ENCODE results near the gene MYH6. TPM values are rescaled to one million over a fixed set of nuclear protein-coding genes. Genes with fewer than 3 reads are reported as not detected.
"Not testable (repeated sequence)": the region's sequence is repeated elsewhere in the genome, so short reads cannot be mapped to it uniquely, and the experiment has no call there.

Gene MYH6
- polyA plus RNA-seq, 4 donors: 0.16 to 0.27 (median 0.17) TPM

GRCh38 chr14:23415821-23416778, 8.0 kb upstream of the MYH6 start:
- DNase-seq (ENCODE audit: low read depth in 4 of 4, low spot score in 3 of 4): no peak

- no peak for DNase-seq (ENCODE audit: low read depth in 4 of 4, low spot score in 3 of 4)
Observed at GRCh38 chr14:23414906-23415820, 7.1 kb upstream of the MYH6 start.

- DNase-seq (ENCODE audit: low read depth in 4 of 4, low spot score in 3 of 4): no peak
Observed at GRCh38 chr14:23414254-23414653, 6.2 kb upstream of the MYH6 start.

- DNase-seq (ENCODE audit: low read depth in 4 of 4, low spot score in 3 of 4): no peak
Observed at GRCh38 chr14:23413681-23414080, 5.6 kb upstream of the MYH6 start.

GRCh38 chr14:23411563-23412525, 3.8 kb upstream of the MYH6 start:
- no peak for DNase-seq (ENCODE audit: low read depth in 4 of 4, low spot score in 3 of 4)

- DNase-seq (ENCODE audit: low read depth in 4 of 4, low spot score in 3 of 4): no peak
Observed at GRCh38 chr14:23409966-23410635, 2.0 kb upstream of the MYH6 start.

GRCh38 chr14:23409475-23409874, 1.4 kb upstream of the MYH6 start:
- DNase-seq (ENCODE audit: low read depth in 4 of 4, low spot score in 3 of 4): no peak

- DNase-seq (ENCODE audit: low read depth in 4 of 4, low spot score in 3 of 4): no peak
Observed at GRCh38 chr14:23408307-23408630, 196 bp upstream of the MYH6 start.

- no peak for DNase-seq (ENCODE audit: low read depth in 4 of 4, low spot score in 3 of 4)
Observed at GRCh38 chr14:23406725-23407355, 1.2 kb downstream of the MYH6 start.

GRCh38 chr14:23406244-23406643, 1.8 kb downstream of the MYH6 start:
- DNase-seq (ENCODE audit: low read depth in 4 of 4, low spot score in 3 of 4): no peak

GRCh38 chr14:23405516-23406025, 2.5 kb downstream of the MYH6 start:
- no peak for DNase-seq (ENCODE audit: low read depth in 4 of 4, low spot score in 3 of 4)

GRCh38 chr14:23405096-23405495, 3.0 kb downstream of the MYH6 start:
- DNase-seq (ENCODE audit: low read depth in 4 of 4, low spot score in 3 of 4): no peak

- DNase-seq (ENCODE audit: low read depth in 4 of 4, low spot score in 3 of 4): no peak
Observed at GRCh38 chr14:23404331-23404900, 3.7 kb downstream of the MYH6 start.

GRCh38 chr14:23403908-23404307, 4.2 kb downstream of the MYH6 start:
- DNase-seq (ENCODE audit: low read depth in 4 of 4, low spot score in 3 of 4): no peak

GRCh38 chr14:23403139-23403438, 5.0 kb downstream of the MYH6 start:
- DNase-seq (ENCODE audit: low read depth in 4 of 4, low spot score in 3 of 4): no peak

- DNase-seq (ENCODE audit: low read depth in 4 of 4, low spot score in 3 of 4): no peak
Observed at GRCh38 chr14:23402296-23403138, 5.6 kb downstream of the MYH6 start.

GRCh38 chr14:23401291-23401690, 6.8 kb downstream of the MYH6 start:
- no peak for DNase-seq (ENCODE audit: low read depth in 4 of 4, low spot score in 3 of 4)

GRCh38 chr14:23400496-23401149, 7.5 kb downstream of the MYH6 start:
- DNase-seq (ENCODE audit: low read depth in 4 of 4, low spot score in 3 of 4): not testable (repeated sequence)

Data from left renal pelvis (tissue), 4 donors.